Sigmoid colon (tissue), 4 donors: ENCODE data around the gene ADORA1.

Source experiments
- CTCF ChIP-seq, 4 experiments: fragments of 450-650 bp in 3 of 4; fragments of 200-600 bp in 1 of 4; IDR thresholded peaks; one replicate each; pipeline ENCODE4 v1.5.1; 2016 to 2019; ENCODE audit warnings: antibody characterized with exemption in 4 of 4, mild to moderate bottlenecking in 3 of 4, moderate library complexity in 2 of 4
- POLR2AphosphoS5 ChIP-seq, 4 donors: sonication (generic); formaldehyde crosslinking; IDR thresholded peaks; one replicate each; pipeline ENCODE4 v1.6.1; 2017; ENCODE audit warnings: antibody characterized with exemption in 4 of 4

- TF ChIP-seq CTCF (IDR thresholded peaks at IDR 0.05) (no peak), POLR2AphosphoS5 (IDR thresholded peaks at IDR 0.05) (no peak)
Observed at GRCh38 chr1:203167913-203168200, 40.3 kb downstream of the ADORA1 start.
